OCI-LY3 (cell line): ENCODE data around the gene PACSIN2.

Experiments used
- H2AFZ ChIP-seq: fragments of 200-600, 300-600 bp; shearing (Covaris generic); 2 replicates; pipeline ENCODE4 v1.6.0; 2014; ENCODE audit warnings: antibody characterized with exemption, low read depth, low read length
- H3K27ac ChIP-seq: fragments of 200-600, 300-600 bp; sonication (generic); 2 replicates; pipeline ENCODE4 v1.5.1; 2014; ENCODE audit warnings: mild to moderate bottlenecking, low read length, moderate library complexity, mixed read lengths
- H3K27me3 ChIP-seq: fragments of 200-600, 300-600 bp; sonication (generic); 2 replicates; pipeline ENCODE4 v1.6.1; 2014; ENCODE audit warnings: low read depth, low read length, mixed read lengths
- H3K36me3 ChIP-seq: fragments of 200-600, 300-600 bp; sonication (generic); replicated peaks from 2 replicates; pipeline ENCODE3; 2014; ENCODE audit warnings: low read depth, low read length, mixed read lengths
- H3K4me1 ChIP-seq: fragments of 300-600, 200-600 bp; sonication (generic); 2 replicates; pipeline ENCODE4 v1.6.1; 2014; ENCODE audit warnings: low read length, mixed read lengths
- H3K4me2 ChIP-seq: fragments of 200-600, 300-600 bp; sonication (generic); 2 replicates; pipeline ENCODE4 v1.6.1; 2014; ENCODE audit warnings: low read length, mixed read lengths
- H3K4me3 ChIP-seq: fragments of 300-600, 200-600 bp; sonication (generic); 2 replicates; pipeline ENCODE4 v1.5.1; 2014; ENCODE audit warnings: antibody characterized with exemption, mild to moderate bottlenecking, low read length, moderate library complexity
- H3K79me2 ChIP-seq: fragments of 300-600, 200-600 bp; shearing (Covaris generic); 2 replicates; pipeline ENCODE4 v1.6.1; 2014; ENCODE audit warnings: mild to moderate bottlenecking, low read length, mixed read lengths
- H3K9ac ChIP-seq: fragments of 300-600, 200-600 bp; shearing (Covaris generic); 2 replicates; pipeline ENCODE4 v1.6.0; 2014; ENCODE audit warnings: mild to moderate bottlenecking, low read length, moderate library complexity
- H3K9me3 ChIP-seq: fragments of 200-600, 300-600 bp; shearing (Covaris generic); 2 replicates; pipeline ENCODE4 v1.6.1; 2014; ENCODE audit warnings: low read length, mixed read lengths; ENCODE audit not compliant: insufficient read depth
- H4K20me1 ChIP-seq: fragments of 200-600, 300-600 bp; sonication (generic); 2 replicates; pipeline ENCODE4 v1.6.1; 2016; ENCODE audit warnings: low read length, mixed read lengths; ENCODE audit not compliant: insufficient read depth
- CTCF ChIP-seq: fragments of 200-600, 300-600 bp; sonication (generic); IDR thresholded peaks from 2 replicates; pipeline ENCODE4 v1.5.1; 2014; ENCODE audit warnings: antibody characterized with exemption, low read length, low read depth
- EZH2phosphoT487 ChIP-seq: fragments of 200-600 bp; shearing (Covaris generic); IDR thresholded peaks from 2 replicates; pipeline ENCODE4 v1.6.1; 2018; ENCODE audit warnings: antibody characterized with exemption, mixed run types, low read depth

PACSIN2 gene

GRCh38 chr22:42895541-42895981, 119.4 kb downstream of the PACSIN2 start:
- Histone ChIP-seq H3K4me3 (peak overlapping the region; percentile 43), H3K79me2 (peaks cover 5% of the 10 kb centered on the region; the same call in 1 of the 2 replicates), H3K36me3 (peaks cover 9% of the 10 kb centered on the region), H4K20me1 (no peaks in the 10 kb centered on the region), H3K4me1 (peaks cover 54% of the 10 kb centered on the region), H3K27ac (peak overlapping the region; percentile 66), H3K9me3 (no peaks in the 10 kb centered on the region), H3K27me3 (no peaks in the 10 kb centered on the region), H3K9ac (peak overlapping the region; percentile 41), H3K4me2 (peak overlapping the region; percentile 75), H2AFZ (no peak overlapping the region)
- no peak for TF ChIP-seq CTCF
- no peak for TF ChIP-seq EZH2phosphoT487

- H3K4me3 ChIP-seq = peak overlapping the region; percentile 43
- H3K27me3 ChIP-seq = no peaks in the 10 kb centered on the region
- H3K4me1 ChIP-seq = peaks cover 57% of the 10 kb centered on the region
- H4K20me1 ChIP-seq = no peaks in the 10 kb centered on the region
- H3K9me3 ChIP-seq = no peaks in the 10 kb centered on the region
- no peak overlapping the region for H2AFZ ChIP-seq
- no peak for TF ChIP-seq CTCF
- TF ChIP-seq EZH2phosphoT487 = no peak
- H3K27ac ChIP-seq = peak overlapping the region; percentile 66
- H3K79me2 ChIP-seq = peaks cover 5% of the 10 kb centered on the region; the same call in 1 of the 2 replicates
- H3K9ac ChIP-seq = peak overlapping the region; percentile 41
- H3K36me3 ChIP-seq = peaks cover 12% of the 10 kb centered on the region
- H3K4me2 ChIP-seq = peak overlapping the region; percentile 75
These were observed 119.9 kb downstream of the PACSIN2 start for GRCh38 chr22:42895087-42895486.

GRCh38 chr22:42893371-42894150, 121.4 kb downstream of the PACSIN2 start:
- Histone ChIP-seq H3K4me1 (peaks cover 73% of the 10 kb centered on the region), H3K9me3 (no peaks in the 10 kb centered on the region), H3K9ac (no peak overlapping the region), H3K4me2 (no peak overlapping the region), H3K27ac (no peak overlapping the region), H2AFZ (no peak overlapping the region), H3K27me3 (no peaks in the 10 kb centered on the region), H3K36me3 (peaks cover 17% of the 10 kb centered on the region), H4K20me1 (no peaks in the 10 kb centered on the region), H3K4me3 (no peak overlapping the region), H3K79me2 (peaks cover 5% of the 10 kb centered on the region; the same call in 1 of the 2 replicates)
- TF ChIP-seq CTCF (no peak), EZH2phosphoT487 (no peak)

- no peak overlapping the region for H2AFZ ChIP-seq
- no peaks in the 10 kb centered on the region for H4K20me1 ChIP-seq
- H3K4me3 ChIP-seq = no peak overlapping the region
- H3K4me2 ChIP-seq = peak overlapping the region; percentile 6; the same call in 1 of the 2 replicates
- H3K9ac ChIP-seq = no peak overlapping the region
- peak overlapping the region; percentile 26; the same call in 1 of the 2 replicates for H3K27ac ChIP-seq
- H3K36me3 ChIP-seq = peaks cover 24% of the 10 kb centered on the region
- no peaks in the 10 kb centered on the region for H3K9me3 ChIP-seq
- peaks cover 5% of the 10 kb centered on the region; the same call in 1 of the 2 replicates for H3K79me2 ChIP-seq
- H3K27me3 ChIP-seq = no peaks in the 10 kb centered on the region
- TF ChIP-seq EZH2phosphoT487 (no peak), CTCF (no peak)
- H3K4me1 ChIP-seq = peaks cover 78% of the 10 kb centered on the region
These were observed 122.2 kb downstream of the PACSIN2 start for GRCh38 chr22:42892571-42893316.
